Fibroblast of the aortic adventitia (primary cell): Measurements from ENCODE around the gene ANXA1. TPM values are rescaled to one million over a fixed set of nuclear protein-coding genes. Genes with fewer than 3 reads are reported as not detected.

Experiments
- DNase-seq: peaks from one replicate; pipeline ENCODE4 v3.0.0-alpha.2; 2010; ENCODE audit warnings: low read depth
- H3K4me3 ChIP-seq: 2 replicates; pipeline ENCODE4 v1.5.1; 2011; ENCODE audit warnings: low read depth, mild to moderate bottlenecking, control low read depth, low read length, moderate library complexity
- total RNA-seq: library from RNA; depleted of rRNA; stranded (reverse); fragments of >200 nt; gene quantifications from 2 replicates; pipeline ENCODE4 v1.2.3, GENCODE V29; 2012; ENCODE audit warnings: low replicate concordance
- TF ChIP-seq, protein P1 (sequence below): IDR thresholded peaks from 2 replicates; pipeline ENCODE4 v1.5.1; 2011; ENCODE audit warnings: mild to moderate bottlenecking, low read length, control low read depth, inconsistent platforms; ENCODE audit not compliant: insufficient read depth

ANXA1 gene
- total RNA-seq, 1 donor: 923 TPM

DNA sequence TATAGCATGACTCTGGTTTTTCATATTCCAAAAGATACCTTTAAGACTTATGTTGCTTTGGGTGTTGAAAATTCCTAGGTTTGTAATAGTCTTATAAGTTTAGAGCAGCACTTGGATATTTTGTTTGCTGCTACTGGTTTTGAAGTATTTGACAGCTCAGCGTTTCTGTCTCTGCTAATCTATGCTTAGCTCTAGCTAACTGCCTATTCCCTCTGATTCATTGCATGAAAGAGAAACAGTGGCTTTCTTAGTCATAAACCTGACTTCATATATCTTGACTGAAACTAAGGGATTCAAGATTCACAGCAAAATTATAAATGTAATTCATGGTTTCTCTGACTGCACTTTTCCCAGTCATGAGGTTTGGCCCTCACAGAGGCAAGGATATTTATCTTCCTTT, 35.6 kb upstream of the ANXA1 start:
- TF ChIP-seq, protein P1, sequence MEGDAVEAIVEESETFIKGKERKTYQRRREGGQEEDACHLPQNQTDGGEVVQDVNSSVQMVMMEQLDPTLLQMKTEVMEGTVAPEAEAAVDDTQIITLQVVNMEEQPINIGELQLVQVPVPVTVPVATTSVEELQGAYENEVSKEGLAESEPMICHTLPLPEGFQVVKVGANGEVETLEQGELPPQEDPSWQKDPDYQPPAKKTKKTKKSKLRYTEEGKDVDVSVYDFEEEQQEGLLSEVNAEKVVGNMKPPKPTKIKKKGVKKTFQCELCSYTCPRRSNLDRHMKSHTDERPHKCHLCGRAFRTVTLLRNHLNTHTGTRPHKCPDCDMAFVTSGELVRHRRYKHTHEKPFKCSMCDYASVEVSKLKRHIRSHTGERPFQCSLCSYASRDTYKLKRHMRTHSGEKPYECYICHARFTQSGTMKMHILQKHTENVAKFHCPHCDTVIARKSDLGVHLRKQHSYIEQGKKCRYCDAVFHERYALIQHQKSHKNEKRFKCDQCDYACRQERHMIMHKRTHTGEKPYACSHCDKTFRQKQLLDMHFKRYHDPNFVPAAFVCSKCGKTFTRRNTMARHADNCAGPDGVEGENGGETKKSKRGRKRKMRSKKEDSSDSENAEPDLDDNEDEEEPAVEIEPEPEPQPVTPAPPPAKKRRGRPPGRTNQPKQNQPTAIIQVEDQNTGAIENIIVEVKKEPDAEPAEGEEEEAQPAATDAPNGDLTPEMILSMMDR: no peak
- DNase-seq: peak; percentile 64

DNA sequence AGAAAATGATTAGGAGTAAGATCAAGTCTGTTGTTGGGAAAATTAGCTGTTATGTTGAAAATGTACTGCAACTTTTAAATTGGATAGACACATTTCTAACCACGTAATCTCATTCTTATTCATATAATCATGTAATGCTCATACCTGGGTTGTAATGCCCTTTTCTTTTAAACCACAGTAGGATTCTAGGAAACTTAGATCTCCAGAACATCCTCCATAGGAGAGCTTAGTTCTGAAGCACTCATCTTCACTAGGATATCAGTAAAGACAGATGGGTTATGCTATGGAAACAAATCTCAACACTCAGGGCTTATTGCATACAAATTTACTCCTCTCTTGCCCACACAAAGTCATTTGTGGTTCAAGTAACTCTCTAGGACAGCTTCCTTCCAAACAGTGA, 34.8 kb upstream of the ANXA1 start:
- TF ChIP-seq, protein P1: no peak
- DNase-seq: no peak
- no peak overlapping the region for H3K4me3 ChIP-seq

More for the DNA sequence above, 35.6 kb upstream of the ANXA1 start:
- no peak overlapping the region for H3K4me3 ChIP-seq

DNA sequence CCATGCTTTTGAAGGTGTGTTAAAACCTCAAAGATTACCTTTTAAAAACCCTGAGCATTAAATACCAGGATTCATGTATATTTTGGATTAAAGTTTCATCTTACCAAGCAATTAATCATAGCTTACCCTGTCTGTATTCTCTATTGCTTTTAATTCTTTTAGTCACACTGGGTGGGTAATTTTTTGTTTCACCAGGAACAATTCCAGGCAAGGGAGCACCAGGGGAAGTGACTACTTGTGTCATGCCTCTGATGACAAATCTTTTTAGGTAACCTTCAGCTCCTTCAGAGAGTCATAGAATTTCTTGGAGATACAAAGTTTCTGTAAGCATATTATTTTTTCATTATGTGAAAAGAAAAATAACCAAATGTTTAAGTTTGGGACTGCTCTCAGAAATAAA, 33.4 kb upstream of the ANXA1 start:
- TF ChIP-seq, protein P1: no peak
- no peak for DNase-seq
- H3K4me3 ChIP-seq: no peak overlapping the region

DNA sequence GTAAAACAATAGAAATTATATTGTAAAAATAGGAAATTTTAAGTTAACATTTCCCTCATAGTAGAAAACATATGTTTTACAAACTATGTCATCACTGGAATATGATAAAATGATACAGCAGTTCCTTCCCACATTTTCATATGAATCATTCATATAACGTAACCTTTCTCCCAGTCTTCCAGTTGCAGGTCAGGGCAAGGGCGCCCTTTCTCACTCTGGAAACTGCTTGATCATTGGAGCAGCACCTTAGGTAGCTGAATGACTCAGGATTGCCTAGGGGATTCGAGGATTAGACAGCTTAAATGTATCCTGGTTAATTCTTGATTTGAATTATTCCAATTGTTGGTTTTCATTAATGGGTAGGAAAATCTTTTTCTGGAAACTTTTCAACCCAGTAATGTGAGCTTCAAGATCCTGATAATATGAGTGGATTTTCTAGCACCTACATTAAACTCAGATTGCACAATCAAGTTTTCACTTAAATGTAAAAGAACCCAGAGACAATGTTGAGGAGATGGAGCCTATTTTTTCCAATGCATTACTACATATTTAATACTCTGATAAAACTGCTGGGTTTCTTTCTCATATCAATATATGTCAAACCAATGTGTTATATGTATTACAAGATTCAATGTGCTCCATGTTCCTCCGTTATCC, 32.6 kb upstream of the ANXA1 start:
- no peak overlapping the region for H3K4me3 ChIP-seq
- TF ChIP-seq, protein P1: no peak

DNA sequence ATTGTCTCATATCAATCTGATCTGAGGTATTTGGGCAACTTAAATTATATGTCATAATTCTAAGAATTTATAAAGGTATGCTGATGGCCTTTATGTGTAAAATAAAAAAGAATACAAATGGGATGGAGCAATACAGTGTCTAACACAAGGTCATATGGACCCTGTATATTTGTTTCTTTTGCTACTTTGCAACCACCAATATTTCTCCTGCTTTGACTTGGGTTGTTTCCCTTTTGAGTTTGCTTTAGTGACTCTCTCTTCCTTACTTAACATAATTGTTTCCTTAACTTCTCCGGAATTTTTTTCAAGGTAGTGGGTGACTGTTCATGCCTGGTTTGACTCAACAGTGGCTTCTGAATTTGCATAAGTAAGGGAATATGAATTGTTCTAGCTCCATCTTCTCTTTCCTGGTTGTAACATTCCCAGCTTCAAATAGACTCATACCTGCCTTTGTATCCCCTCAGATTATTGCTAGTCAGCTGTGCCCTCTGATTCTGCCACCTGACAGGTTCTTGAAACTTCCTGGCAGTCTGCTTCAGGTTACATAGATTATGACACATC, 30.2 kb upstream of the ANXA1 start:
- DNase-seq: no peak
- no peak overlapping the region for H3K4me3 ChIP-seq
- TF ChIP-seq, protein P1: no peak

More for the DNA sequence above, 32.6 kb upstream of the ANXA1 start:
- DNase-seq: peak; percentile 82

DNA sequence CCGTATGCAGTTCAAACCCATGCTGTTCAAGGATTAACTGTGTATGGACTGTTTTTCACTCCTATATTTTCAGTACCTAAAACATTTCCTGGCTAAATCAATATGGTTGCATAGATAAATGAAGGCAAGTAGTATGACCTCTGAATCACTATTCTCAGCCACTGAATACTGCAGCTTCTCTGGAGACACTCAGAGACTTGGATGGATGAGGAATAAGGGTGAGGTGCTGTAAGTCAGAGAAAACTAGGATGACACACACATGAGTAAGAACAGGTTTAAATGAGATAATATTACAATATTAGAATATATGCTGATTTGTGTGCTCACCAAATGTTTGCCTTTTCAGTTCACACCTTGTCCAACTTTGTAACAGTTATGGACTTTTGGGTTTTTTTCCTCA, 26.0 kb upstream of the ANXA1 start:
- TF ChIP-seq, protein P1: no peak
- DNase-seq: peak; percentile 34
- H3K4me3 ChIP-seq: no peak overlapping the region
